Measurements from ENCODE around the gene TPX2. TPM values are rescaled to one million over a fixed set of nuclear protein-coding genes. Genes with fewer than 3 reads are reported as not detected.

TPX2 gene
- total and polyA plus RNA-seq, 2 of the 8 experiments (the other 6 are each of a cell fraction or from before 2014, with no cell fraction given): 43.6 to 125 TPM

GRCh38 chr20:31842471-31843157 lies 103.5 kb downstream of the TPX2 start:
- H4K8ac ChIP-seq (ENCODE audit: extremely low read depth, insufficient read depth, low read length): no peak overlapping the region
- H3K23ac ChIP-seq (ENCODE audit: insufficient read length): no peak overlapping the region
- H3K27ac ChIP-seq (ENCODE audit: low read depth, low read length): no peak overlapping the region
- H3K4me1 ChIP-seq (replicated peaks in 1 of 4; ENCODE audit: control insufficient read depth in 3 of 4, insufficient read depth in 4 of 4, low read length in 3 of 4): peaks cover 4 to 38% (median 32%) of the 10 kb centered on the region in 4 experiments
- H2BK20ac ChIP-seq (ENCODE audit: low read length): peak overlapping the region; percentile 24; the same call in 1 of the 2 replicates
- peaks cover 4% of the 10 kb centered on the region for H3K23me2 ChIP-seq (ENCODE audit: low read depth, low read length)
- no peak overlapping the region for H2BK5ac ChIP-seq (ENCODE audit: low read depth, low read length)
- FAIRE-seq (no peak), DNase-seq (ENCODE audit: low read depth in 1 of 2, low spot score in 2 of 2) (no peak)
- no peak overlapping the region for H3K4ac ChIP-seq (replicated peaks; ENCODE audit: insufficient read length, low read depth, low read length)
- no peak overlapping the region for H3K14ac ChIP-seq (ENCODE audit: insufficient read length)
- H3K4me3 ChIP-seq (ENCODE audit: extremely low read depth in 1 of 4, insufficient read depth in 2 of 4, low read depth in 3 of 4, low read length in 4 of 4): no peak overlapping the region
- no peak overlapping the region for H3K9ac ChIP-seq (replicated peaks in 1 of 4; ENCODE audit: extremely low read depth in 1 of 4, low read depth in 3 of 4, low read length in 3 of 4)
- peak overlapping the region; percentile 1 for H2BK15ac ChIP-seq (ENCODE audit: low read length)
- H3K27me3 ChIP-seq (replicated peaks in 1 of 4; ENCODE audit: control insufficient read depth in 3 of 4, extremely low read depth in 1 of 4, insufficient read depth in 3 of 4, low read length in 3 of 4): peaks cover 0 to under 1% (median 0%) of the 10 kb centered on the region in 4 experiments; a peak in 1 of 7 replicates
- 71% methylated on average over 12 of the region's 12 CpGs; no CpG with 5 or more reads in 1 of the 2 experiments for WGBS, 2 experiments (ENCODE audit: extremely low coverage in 1 of 2, insufficient coverage in 1 of 2, insufficient read length in 1 of 2, insufficient replicate concordance in 2 of 2, low coverage in 1 of 2, low lambda C conversion rate in 2 of 2, missing lambda C conversion rate in 1 of 2)
- no peak overlapping the region for H3K18ac ChIP-seq (ENCODE audit: extremely low read depth, low read length)
- H2BK120ac ChIP-seq (replicated peaks; ENCODE audit: low read depth, low read length): no peak overlapping the region
- H3K4me2 ChIP-seq (ENCODE audit: insufficient read depth in 1 of 2, low read depth in 2 of 2, low read length in 2 of 2): peak overlapping the region in 1 of 2 experiments; percentile 21; a peak in 1 of 4 replicates
- no peaks in the 10 kb centered on the region for H3K9me3 ChIP-seq (ENCODE audit: insufficient read depth in 2 of 2, low read depth in 1 of 2, low read length in 1 of 2)
- no peak overlapping the region for H2AK5ac ChIP-seq (ENCODE audit: low read depth, low read length)
- H4K91ac ChIP-seq (replicated peaks; ENCODE audit: insufficient read length, low read length): no peak overlapping the region
- no peaks in the 10 kb centered on the region for H3K79me1 ChIP-seq (ENCODE audit: low read depth, low read length)
- H2BK12ac ChIP-seq (ENCODE audit: low read depth, low read length): peak overlapping the region; percentile 13; the same call in 1 of the 2 replicates
- no peak overlapping the region for H3K56ac ChIP-seq (replicated peaks; ENCODE audit: insufficient read length, low read depth, low read length)
- no peaks in the 10 kb centered on the region for H4K20me1 ChIP-seq (replicated peaks in 1 of 2; ENCODE audit: control insufficient read depth in 1 of 2, insufficient read depth in 2 of 2, low read length in 2 of 2)
- H4K5ac ChIP-seq (ENCODE audit: insufficient read length, low read depth, low read length): no peak overlapping the region
- H2AFZ ChIP-seq (ENCODE audit: low read length): peak overlapping the region; percentile 68
- no peaks in the 10 kb centered on the region for H3K79me2 ChIP-seq (ENCODE audit: control insufficient read depth in 1 of 2, insufficient read depth in 2 of 2, low read length in 2 of 2)
- ChIA-PET POLR2A (ENCODE audit: partially characterized antibody) (interaction anchor here (0.5 to 1.7 kb wide), 2 partner anchors 14 to 30 kb away, joined by 3 to 4 read pairs; no protein-coding TSS in a partner anchor), CTCF (ENCODE audit: partially characterized antibody) (interaction anchor here (0.5 to 4.0 kb wide), 8 partner anchors 9 to 152 kb away, joined by 3 to 24 read pairs (median 5); partner anchors contain the start of gene PDRG1)
- no peaks in the 10 kb centered on the region for H3K36me3 ChIP-seq (ENCODE audit: control insufficient read depth in 2 of 4, insufficient read depth in 4 of 4, low read length in 3 of 4)
- TF ChIP-seq CBX5 (IDR thresholded peaks at IDR 0.05; ENCODE audit: low read depth, low read length) (no peak), CEBPB (IDR thresholded peaks at IDR 0.05; ENCODE audit: low read depth, low read length) (no peak)
